Measurements from ENCODE around the gene C17orf107.

Gene C17orf107

GRCh38 chr17:4950075-4950745 is 50.9 kb downstream of the C17orf107 start:
- DNase-seq, result no peak

DNA sequence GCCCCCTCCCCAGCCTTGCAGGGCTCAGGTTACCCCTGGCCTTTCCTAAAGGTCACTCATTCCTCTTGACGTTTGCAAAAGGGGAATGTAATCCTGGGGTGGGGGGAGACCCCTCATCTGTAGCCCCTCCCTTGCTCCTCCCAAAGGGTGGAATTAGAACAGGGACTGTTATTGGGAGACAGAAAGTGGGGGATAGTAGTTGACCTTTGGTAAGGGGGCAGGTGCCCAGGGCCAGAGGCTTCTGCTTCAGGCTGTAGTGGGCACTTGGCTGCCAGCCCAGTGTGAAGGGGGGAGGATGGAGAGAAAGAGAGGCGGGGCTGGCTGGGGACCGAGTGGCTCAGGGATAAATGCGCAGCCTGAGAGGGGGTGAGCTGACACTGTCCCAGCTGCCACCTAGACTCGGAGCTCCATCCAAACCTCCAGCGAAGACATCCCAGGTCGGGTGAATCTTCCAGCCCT is 51.4 kb downstream of the C17orf107 start, which contains the start of gene ENO3:
ENO3 (plus strand) TSS at position 374 of the 459 bp plus-strand sequence. CDS start 711 bp downstream, outside the sequence.
- no peak for DNase-seq

DNA sequence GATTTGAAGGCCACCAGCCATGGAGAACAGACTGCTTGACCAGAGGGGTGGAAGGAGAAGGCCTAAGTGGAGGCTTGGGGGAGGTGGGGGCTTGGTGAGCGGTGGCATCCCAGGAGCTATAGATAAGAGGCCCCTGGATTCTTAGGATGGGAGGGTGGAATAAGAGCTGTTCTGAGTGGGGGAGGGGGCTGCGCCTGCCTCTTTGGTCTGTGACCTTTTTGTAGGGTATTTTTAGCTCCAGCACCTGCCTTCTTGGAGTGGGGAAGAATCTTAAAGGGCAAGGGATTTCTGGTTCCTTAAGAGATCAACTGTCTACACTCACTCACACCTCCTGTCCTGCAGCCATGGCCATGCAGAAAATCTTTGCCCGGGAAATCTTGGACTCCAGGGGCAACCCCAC is 52.1 kb downstream of the C17orf107 start:
- no peak for DNase-seq
